H9 (cell line): ENCODE data around the gene SIPA1L3. TPM values are rescaled to one million over a fixed set of nuclear protein-coding genes. Genes with fewer than 3 reads are reported as not detected.

Experiments
- DNase-seq: peaks from one replicate; pipeline ENCODE4 v3.0.0-alpha.2; 2017
- H2AFZ ChIP-seq: one replicate; pipeline ENCODE4 v1.6.1; 2013; ENCODE audit warnings: mild to moderate bottlenecking, low read length, control low read depth, moderate library complexity
- H2AK5ac ChIP-seq: 2 replicates; pipeline ENCODE4 v1.6.1; 2013; ENCODE audit warnings: low read length, control low read depth, mixed read lengths; ENCODE audit not compliant: insufficient read length
- H2BK120ac ChIP-seq: one replicate; pipeline ENCODE4 v1.6.1; 2013; ENCODE audit warnings: low read depth, mild to moderate bottlenecking, low read length, control low read depth, inconsistent platforms; ENCODE audit not compliant: poor library complexity, severe bottlenecking
- H2BK12ac ChIP-seq: 2 replicates; pipeline ENCODE4 v1.6.1; 2013; ENCODE audit warnings: low read length, control low read depth, mixed read lengths, low read depth; ENCODE audit not compliant: insufficient read length
- H2BK15ac ChIP-seq: 2 replicates; pipeline ENCODE4 v1.6.1; 2013; ENCODE audit warnings: low read depth, low read length, control low read depth
- H2BK20ac ChIP-seq: one replicate; pipeline ENCODE4 v1.6.1; 2013; ENCODE audit warnings: low read depth, mild to moderate bottlenecking, low read length, control low read depth, inconsistent platforms; ENCODE audit not compliant: poor library complexity, severe bottlenecking
- H2BK5ac ChIP-seq: 2 replicates; pipeline ENCODE4 v1.6.1; 2013; ENCODE audit warnings: low read length, control low read depth, mixed read lengths; ENCODE audit not compliant: insufficient read length
- H3K14ac ChIP-seq: 2 replicates; pipeline ENCODE4 v1.6.1; 2013; ENCODE audit warnings: low read length, control low read depth; ENCODE audit not compliant: insufficient read depth
- H3K18ac ChIP-seq: 2 replicates; pipeline ENCODE4 v1.6.1; 2013; ENCODE audit warnings: low read depth, mild to moderate bottlenecking, mixed read lengths, low read length, control low read depth; ENCODE audit not compliant: insufficient read length
- H3K23ac ChIP-seq: 2 replicates; pipeline ENCODE4 v1.6.1; 2013; ENCODE audit warnings: low read length, control low read depth, mixed read lengths, low read depth; ENCODE audit not compliant: insufficient read length
- H3K23me2 ChIP-seq: 2 replicates; pipeline ENCODE4 v1.6.1; 2013; ENCODE audit warnings: low read depth, mild to moderate bottlenecking, mixed read lengths, low read length, control low read depth; ENCODE audit not compliant: insufficient read length, poor library complexity, severe bottlenecking
- H3K27ac ChIP-seq: 2 replicates; pipeline ENCODE4 v1.5.1; 2013; ENCODE audit warnings: low read length, control low read depth, mixed read lengths, low read depth; ENCODE audit not compliant: insufficient read length
- H3K27me3 ChIP-seq: 2 replicates; pipeline ENCODE4 v1.6.1; 2013; ENCODE audit warnings: low read length, control low read depth, inconsistent platforms; ENCODE audit not compliant: insufficient read depth
- H3K4ac ChIP-seq: 2 replicates; pipeline ENCODE4 v1.6.1; 2013; ENCODE audit warnings: low read depth, mild to moderate bottlenecking, control low read depth, inconsistent platforms, low read length, moderate library complexity
- H3K4me1 ChIP-seq: 2 replicates; pipeline ENCODE4 v1.6.1; 2013; ENCODE audit warnings: low read length, control low read depth, inconsistent platforms; ENCODE audit not compliant: insufficient read depth
- H3K4me2 ChIP-seq: 2 replicates; pipeline ENCODE4 v1.6.1; 2013; ENCODE audit warnings: low read length, control low read depth, mixed read lengths; ENCODE audit not compliant: insufficient read length, insufficient read depth
- H3K56ac ChIP-seq: 2 replicates; pipeline ENCODE4 v1.6.1; 2013; ENCODE audit warnings: low read depth, mild to moderate bottlenecking, mixed read lengths, low read length, control low read depth; ENCODE audit not compliant: insufficient read length
- H3K79me1 ChIP-seq: 2 replicates; pipeline ENCODE4 v1.6.1; 2013; ENCODE audit warnings: low read depth, mild to moderate bottlenecking, moderate library complexity, low read length, control low read depth, inconsistent platforms; ENCODE audit not compliant: insufficient read depth, poor library complexity, severe bottlenecking
- H3K79me2 ChIP-seq: 2 replicates; pipeline ENCODE4 v1.6.1; 2013; ENCODE audit warnings: low read length, control low read depth, inconsistent platforms; ENCODE audit not compliant: insufficient read depth
- H3K9ac ChIP-seq: 2 replicates; pipeline ENCODE4 v1.6.1; 2013; ENCODE audit warnings: low read length, control low read depth, mixed read lengths; ENCODE audit not compliant: insufficient read length; ENCODE audit errors: extremely low read depth
- H3K9me3 ChIP-seq: one replicate; pipeline ENCODE4 v1.6.1; 2013; ENCODE audit warnings: low read depth, low read length, inconsistent platforms; ENCODE audit not compliant: control insufficient read depth
- H3T11ph ChIP-seq: one replicate; pipeline ENCODE4 v1.6.1; 2013; ENCODE audit warnings: mild to moderate bottlenecking, low read length, control low read depth, inconsistent platforms
- H4K20me1 ChIP-seq: one replicate; pipeline ENCODE4 v1.6.1; 2013; ENCODE audit not compliant: control insufficient read depth, insufficient read length, insufficient read depth
- H4K5ac ChIP-seq: 2 replicates; pipeline ENCODE4 v1.6.1; 2013; ENCODE audit warnings: low read depth, mild to moderate bottlenecking, mixed read lengths, low read length, control low read depth; ENCODE audit not compliant: insufficient read length
- H4K8ac ChIP-seq: replicated peaks from 2 replicates; pipeline ENCODE4 v1.6.1; 2013; ENCODE audit warnings: low read length, control low read depth, mixed read lengths, low read depth; ENCODE audit not compliant: insufficient read length
- H4K91ac ChIP-seq: 2 replicates; pipeline ENCODE4 v1.6.1; 2013; ENCODE audit warnings: low read depth, mild to moderate bottlenecking, moderate library complexity, mixed read lengths, low read length, control low read depth; ENCODE audit not compliant: insufficient read length
- H3K27ac Mint-ChIP-seq, 3 experiments: 2 replicates in 2 of 3; 3 replicates in 1 of 3; pipeline ENCODE4 v1.8.0; 2020 to 2021; ENCODE audit warnings: mixed read lengths in 3 of 3, mild to moderate bottlenecking in 1 of 3, moderate library complexity in 1 of 3
- H3K27me3 Mint-ChIP-seq: 2 replicates; pipeline ENCODE4 v1.8.0; 2021; ENCODE audit warnings: low read depth, mild to moderate bottlenecking, moderate library complexity, mixed read lengths
- H3K36me3 Mint-ChIP-seq, 3 experiments: 2 replicates in 2 of 3; 3 replicates in 1 of 3; pipeline ENCODE4 v1.8.0; 2020 to 2021; ENCODE audit warnings: low read depth in 3 of 3, mixed read lengths in 3 of 3; ENCODE audit not compliant: insufficient read depth in 1 of 3
- H3K4me1 Mint-ChIP-seq, 2 experiments: 2 replicates each; pipeline ENCODE4 v1.8.0; 2020; ENCODE audit warnings: mixed read lengths in 2 of 2
- H3K4me3 Mint-ChIP-seq, 2 experiments: 2 replicates in 1 of 2; 3 replicates in 1 of 2; pipeline ENCODE4 v1.8.0; 2020 to 2021; ENCODE audit warnings: mild to moderate bottlenecking in 2 of 2, mixed read lengths in 2 of 2, moderate library complexity in 1 of 2
- H3K9me3 Mint-ChIP-seq, 2 experiments: 2 replicates in 1 of 2; 3 replicates in 1 of 2; pipeline ENCODE4 v1.8.0; 2020; ENCODE audit warnings: mild to moderate bottlenecking in 2 of 2, mixed read lengths in 2 of 2, moderate library complexity in 1 of 2
- WGBS: extraction: QIAGEN DNeasy Blood & Tissue Kit; methylation state at CpG from one replicate; pipeline ENCODE4 v1.1.7; 2013; ENCODE audit warnings: missing lambda C conversion rate, low lambda C conversion rate, mixed read lengths; ENCODE audit not compliant: insufficient read length; ENCODE audit errors: extremely low coverage; 5-methylcytosine and 5-hydroxymethylcytosine counted together
- total RNA-seq: library from RNA; stranded (reverse); gene quantifications from 2 replicates; pipeline ENCODE4 v1.2.1, GENCODE V29; 2021
- TF ChIP-seq, protein P1 (sequence below): fragments of 200-600 bp; sonication (generic); conservative IDR thresholded peaks from 3 replicates; pipeline ENCODE4 v1.8.0; 2021; ENCODE audit warnings: antibody characterized with exemption, mild to moderate bottlenecking

SIPA1L3 gene
- total RNA-seq, 1 experiment from 2014 or later = 40.1 TPM

DNA sequence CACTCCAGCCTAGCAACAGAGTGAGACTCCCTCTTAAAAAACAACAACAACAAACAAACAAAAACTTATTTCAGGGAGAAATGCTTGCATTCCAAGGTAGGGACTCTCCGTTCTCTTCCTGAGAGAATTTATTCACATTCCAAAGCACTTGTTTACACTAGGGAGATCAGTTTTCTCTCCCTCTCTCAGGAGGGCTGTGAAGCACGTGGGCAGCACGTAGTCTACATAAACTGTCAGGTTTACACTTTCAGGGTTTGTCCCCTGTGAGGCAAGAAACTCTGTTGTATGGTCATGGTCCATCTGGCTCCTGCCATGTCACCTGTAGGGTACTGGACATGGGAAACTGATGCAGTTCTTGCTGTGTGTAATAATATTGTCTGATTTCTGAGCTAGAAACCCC, 32.2 kb upstream of the SIPA1L3 start:
- WGBS = no CpG with 5 or more reads among the region's 3 CpGs
- no peak overlapping the region for H4K5ac ChIP-seq

More for the DNA sequence above, 32.2 kb upstream of the SIPA1L3 start:
- Mint-ChIP-seq H3K9me3 (peaks cover 17 to 27% of the 10 kb centered on the region in 2 experiments), H3K4me1 (peaks cover 10 to 11% of the 10 kb centered on the region in 2 experiments), H3K27me3 (peaks cover 6% of the 10 kb centered on the region), H3K4me3 (no peak overlapping the region), H3K27ac (peak overlapping the region in 2 of 3 experiments; percentile 42 to 84; a peak in 3 of 7 replicates), H3K36me3 (peaks cover 5 to 13% (median 10%) of the 10 kb centered on the region in 3 experiments)
- TF ChIP-seq, protein P1, sequence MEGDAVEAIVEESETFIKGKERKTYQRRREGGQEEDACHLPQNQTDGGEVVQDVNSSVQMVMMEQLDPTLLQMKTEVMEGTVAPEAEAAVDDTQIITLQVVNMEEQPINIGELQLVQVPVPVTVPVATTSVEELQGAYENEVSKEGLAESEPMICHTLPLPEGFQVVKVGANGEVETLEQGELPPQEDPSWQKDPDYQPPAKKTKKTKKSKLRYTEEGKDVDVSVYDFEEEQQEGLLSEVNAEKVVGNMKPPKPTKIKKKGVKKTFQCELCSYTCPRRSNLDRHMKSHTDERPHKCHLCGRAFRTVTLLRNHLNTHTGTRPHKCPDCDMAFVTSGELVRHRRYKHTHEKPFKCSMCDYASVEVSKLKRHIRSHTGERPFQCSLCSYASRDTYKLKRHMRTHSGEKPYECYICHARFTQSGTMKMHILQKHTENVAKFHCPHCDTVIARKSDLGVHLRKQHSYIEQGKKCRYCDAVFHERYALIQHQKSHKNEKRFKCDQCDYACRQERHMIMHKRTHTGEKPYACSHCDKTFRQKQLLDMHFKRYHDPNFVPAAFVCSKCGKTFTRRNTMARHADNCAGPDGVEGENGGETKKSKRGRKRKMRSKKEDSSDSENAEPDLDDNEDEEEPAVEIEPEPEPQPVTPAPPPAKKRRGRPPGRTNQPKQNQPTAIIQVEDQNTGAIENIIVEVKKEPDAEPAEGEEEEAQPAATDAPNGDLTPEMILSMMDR = no peak
- Histone ChIP-seq H3K23me2 (no peaks in the 10 kb centered on the region), H3K23ac (no peak overlapping the region), H2BK20ac (no peak overlapping the region), H3K18ac (no peak overlapping the region), H3K9me3 (peaks cover 4% of the 10 kb centered on the region), H2BK12ac (no peak overlapping the region), H4K8ac (no peak overlapping the region), H3K4me2 (no peak overlapping the region), H3K4ac (no peak overlapping the region), H2BK120ac (no peak overlapping the region), H3K79me1 (no peaks in the 10 kb centered on the region), H3K79me2 (no peaks in the 10 kb centered on the region), H3K4me1 (no peaks in the 10 kb centered on the region), H4K20me1 (no peaks in the 10 kb centered on the region), H4K91ac (no peak overlapping the region), H3K14ac (no peak overlapping the region), H3T11ph (no peak overlapping the region), H3K56ac (no peak overlapping the region), H3K27ac (no peak overlapping the region), H3K27me3 (no peaks in the 10 kb centered on the region), H2AFZ (no peak overlapping the region), H2BK5ac (no peak overlapping the region), H3K9ac (no peak overlapping the region), H2AK5ac (no peak overlapping the region), H2BK15ac (no peak overlapping the region)
- DNase-seq = no peak
